GM18511 (cell line): ENCODE measurements around the gene SPEF1.

Experiments
- ATAC-seq: cut with Tn5 transposase; IDR thresholded peaks from one replicate; pipeline ENCODE4 v1.9.1; 2021; ENCODE audit warnings: mild to moderate bottlenecking, moderate library complexity; ENCODE audit not compliant: unreplicated experiment

The SPEF1 gene

GRCh38 chr20:3733119-3733995 is 47.9 kb downstream of the SPEF1 start:
- ATAC-seq: no peak

GRCh38 chr20:3732327-3733118 is 48.7 kb downstream of the SPEF1 start, which contains the start of gene HSPA12B:
Gene HSPA12B (plus strand): TSS chr20:3732685. CDS start chr20:3738675, 5,990 bp downstream.
- no peak for ATAC-seq

GRCh38 chr20:3731944-3732326 is 49.3 kb downstream of the SPEF1 start:
- ATAC-seq: no peak

GRCh38 chr20:3730803-3731672 is 50.2 kb downstream of the SPEF1 start:
- no peak for ATAC-seq

GRCh38 chr20:3729811-3730540 is 51.3 kb downstream of the SPEF1 start:
- no peak for ATAC-seq

- ATAC-seq: no peak
Measured at GRCh38 chr20:3729378-3729777, 51.9 kb downstream of the SPEF1 start.

- no peak for ATAC-seq
Measured at GRCh38 chr20:3728876-3729275, 52.4 kb downstream of the SPEF1 start.

- no peak for ATAC-seq
Measured at GRCh38 chr20:3728354-3728753, 52.9 kb downstream of the SPEF1 start.
